A549 (cell line): ENCODE results near the gene ZMYND12.

Experiments used
- CHD2 ChIP-seq: fragments of 150-350 bp; IDR thresholded peaks from 2 replicates; pipeline ENCODE4 v1.6.1; 2014; ENCODE audit warnings: low read length; ENCODE audit not compliant: partially characterized antibody
- HOXA7 ChIP-seq: fragments of 250-450 bp; sonication (Bioruptor Pico); IDR thresholded peaks from 2 replicates; pipeline ENCODE4 v1.5.0; 2020; ENCODE audit warnings: mild to moderate bottlenecking, moderate library complexity
- HOXB5 ChIP-seq: fragments of 250-450 bp; sonication (Bioruptor Pico); IDR thresholded peaks from 2 replicates; pipeline ENCODE4 v1.5.0; 2020; ENCODE audit warnings: mild to moderate bottlenecking, moderate library complexity
- JUN ChIP-seq, 2 experiments: fragments of >200 bp; sonication (Bioruptor Twin); formaldehyde crosslinking; IDR thresholded peaks; 2 replicates in 1 of 2; 3 replicates in 1 of 2; pipeline ENCODE4 v1.6.1; 2016 to 2017
- KDM1A ChIP-seq: fragments of 200-600 bp; sonication (generic); IDR thresholded peaks from 2 replicates; pipeline ENCODE4 v1.6.1; 2016; ENCODE audit warnings: low read depth, mild to moderate bottlenecking
- MAFK ChIP-seq: fragments of 450-650 bp; IDR thresholded peaks from 2 replicates; pipeline ENCODE4 v1.6.1; 2014; ENCODE audit not compliant: partially characterized antibody
- POLR2A ChIP-seq: IDR thresholded peaks from 2 replicates; pipeline ENCODE4 v1.6.1; 2012; ENCODE audit warnings: mild to moderate bottlenecking, low read length
- RAD21 ChIP-seq, 2 experiments: fragments of >200 bp in 1 of 2; sonication (Bioruptor Twin) in 1 of 2; formaldehyde crosslinking in 1 of 2; IDR thresholded peaks in 1 of 2; conservative IDR thresholded peaks in 1 of 2; 2 replicates in 1 of 2; 3 replicates in 1 of 2; pipeline ENCODE4 v1.6.1; 2012 to 2018; ENCODE audit warnings: inconsistent platforms in 1 of 2
- ZNF302 ChIP-seq: fragments of 250-450 bp; sonication (Bioruptor Pico); IDR thresholded peaks from 2 replicates; pipeline ENCODE4 v1.9.0; 2021; ENCODE audit warnings: inconsistent platforms, mild to moderate bottlenecking, moderate library complexity
- TF ChIP-seq, protein P1 (sequence below): fragments of >200 bp; sonication (Bioruptor Twin); formaldehyde crosslinking; IDR thresholded peaks from 3 replicates; pipeline ENCODE4 v1.5.1; 2016
- TF ChIP-seq, protein P2 (sequence below): fragments of 200-600 bp; sonication (generic); IDR thresholded peaks from 2 replicates; pipeline ENCODE4 v1.6.1; 2016; ENCODE audit warnings: antibody characterized with exemption, mild to moderate bottlenecking, moderate library complexity

DNA sequence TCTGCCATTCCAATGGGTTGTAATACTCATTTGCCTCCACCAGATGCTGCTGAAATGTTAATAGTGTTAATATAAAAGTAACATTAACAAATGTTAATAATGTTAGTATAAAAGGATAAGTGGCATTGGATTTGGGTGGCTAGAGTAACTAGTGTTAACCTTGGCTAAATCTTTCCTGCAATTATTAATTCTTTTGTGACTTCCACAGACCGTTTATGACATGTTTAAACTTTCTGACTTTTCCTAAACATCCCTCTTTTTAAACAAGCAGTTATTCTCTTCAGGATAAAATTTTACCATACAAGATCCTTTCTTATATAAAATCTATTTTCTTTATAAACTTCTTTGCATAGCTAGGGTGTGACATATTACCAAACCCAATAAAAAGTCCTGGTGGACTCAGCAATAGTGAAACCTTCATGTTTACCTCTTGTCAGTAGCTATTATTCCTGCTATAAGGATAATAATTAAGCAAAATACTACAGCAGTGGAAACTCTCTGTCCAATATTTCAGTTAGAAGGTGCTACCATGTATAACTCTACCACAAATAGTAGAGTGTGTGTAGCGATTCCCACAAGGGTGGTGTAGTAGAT lies 48.8 kb upstream of the ZMYND12 start:
- TF ChIP-seq, protein P1, sequence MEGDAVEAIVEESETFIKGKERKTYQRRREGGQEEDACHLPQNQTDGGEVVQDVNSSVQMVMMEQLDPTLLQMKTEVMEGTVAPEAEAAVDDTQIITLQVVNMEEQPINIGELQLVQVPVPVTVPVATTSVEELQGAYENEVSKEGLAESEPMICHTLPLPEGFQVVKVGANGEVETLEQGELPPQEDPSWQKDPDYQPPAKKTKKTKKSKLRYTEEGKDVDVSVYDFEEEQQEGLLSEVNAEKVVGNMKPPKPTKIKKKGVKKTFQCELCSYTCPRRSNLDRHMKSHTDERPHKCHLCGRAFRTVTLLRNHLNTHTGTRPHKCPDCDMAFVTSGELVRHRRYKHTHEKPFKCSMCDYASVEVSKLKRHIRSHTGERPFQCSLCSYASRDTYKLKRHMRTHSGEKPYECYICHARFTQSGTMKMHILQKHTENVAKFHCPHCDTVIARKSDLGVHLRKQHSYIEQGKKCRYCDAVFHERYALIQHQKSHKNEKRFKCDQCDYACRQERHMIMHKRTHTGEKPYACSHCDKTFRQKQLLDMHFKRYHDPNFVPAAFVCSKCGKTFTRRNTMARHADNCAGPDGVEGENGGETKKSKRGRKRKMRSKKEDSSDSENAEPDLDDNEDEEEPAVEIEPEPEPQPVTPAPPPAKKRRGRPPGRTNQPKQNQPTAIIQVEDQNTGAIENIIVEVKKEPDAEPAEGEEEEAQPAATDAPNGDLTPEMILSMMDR, result no peak
- TF ChIP-seq, protein P2, sequence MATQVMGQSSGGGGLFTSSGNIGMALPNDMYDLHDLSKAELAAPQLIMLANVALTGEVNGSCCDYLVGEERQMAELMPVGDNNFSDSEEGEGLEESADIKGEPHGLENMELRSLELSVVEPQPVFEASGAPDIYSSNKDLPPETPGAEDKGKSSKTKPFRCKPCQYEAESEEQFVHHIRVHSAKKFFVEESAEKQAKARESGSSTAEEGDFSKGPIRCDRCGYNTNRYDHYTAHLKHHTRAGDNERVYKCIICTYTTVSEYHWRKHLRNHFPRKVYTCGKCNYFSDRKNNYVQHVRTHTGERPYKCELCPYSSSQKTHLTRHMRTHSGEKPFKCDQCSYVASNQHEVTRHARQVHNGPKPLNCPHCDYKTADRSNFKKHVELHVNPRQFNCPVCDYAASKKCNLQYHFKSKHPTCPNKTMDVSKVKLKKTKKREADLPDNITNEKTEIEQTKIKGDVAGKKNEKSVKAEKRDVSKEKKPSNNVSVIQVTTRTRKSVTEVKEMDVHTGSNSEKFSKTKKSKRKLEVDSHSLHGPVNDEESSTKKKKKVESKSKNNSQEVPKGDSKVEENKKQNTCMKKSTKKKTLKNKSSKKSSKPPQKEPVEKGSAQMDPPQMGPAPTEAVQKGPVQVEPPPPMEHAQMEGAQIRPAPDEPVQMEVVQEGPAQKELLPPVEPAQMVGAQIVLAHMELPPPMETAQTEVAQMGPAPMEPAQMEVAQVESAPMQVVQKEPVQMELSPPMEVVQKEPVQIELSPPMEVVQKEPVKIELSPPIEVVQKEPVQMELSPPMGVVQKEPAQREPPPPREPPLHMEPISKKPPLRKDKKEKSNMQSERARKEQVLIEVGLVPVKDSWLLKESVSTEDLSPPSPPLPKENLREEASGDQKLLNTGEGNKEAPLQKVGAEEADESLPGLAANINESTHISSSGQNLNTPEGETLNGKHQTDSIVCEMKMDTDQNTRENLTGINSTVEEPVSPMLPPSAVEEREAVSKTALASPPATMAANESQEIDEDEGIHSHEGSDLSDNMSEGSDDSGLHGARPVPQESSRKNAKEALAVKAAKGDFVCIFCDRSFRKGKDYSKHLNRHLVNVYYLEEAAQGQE, result no peak
- TF ChIP-seq KDM1A, result no peak
- no peak for TF ChIP-seq CHD2
- no peak for TF ChIP-seq ZNF302 (CRISPR knock-in tag)
- TF ChIP-seq RAD21 (conservative IDR thresholded peaks at IDR 0.05 in 1 of 2, IDR thresholded peaks at IDR 0.05 in 1 of 2), result no peak
- no peak for TF ChIP-seq MAFK
- TF ChIP-seq POLR2A, result no peak
- no peak for TF ChIP-seq HOXB5 (CRISPR knock-in tag)
- TF ChIP-seq HOXA7 (CRISPR knock-in tag), result no peak
- no peak for TF ChIP-seq JUN (IDR thresholded peaks at IDR 0.05)
